HepG2 (cell line): ENCODE measurements around the gene MRPS5. TPM values are rescaled to one million over a fixed set of nuclear protein-coding genes. Genes with fewer than 3 reads are reported as not detected.

Source experiments
- ATAC-seq: fragments of 200-7000 bp; cut with Tn5 transposase; 3 replicates; pipeline ENCODE4 v1.9.1; 2020; ENCODE audit warnings: mild to moderate bottlenecking, moderate library complexity
- BruUV-seq: library from RNA; stranded (reverse); fragments of 400-500 nt; replicated peaks from 2 replicates; lab custom pipeline; 2021; lab: Mats Ljungman, UMichigan
- CTCF ChIA-PET: fragments of 300-600 bp; formaldehyde crosslinking; extraction: SDS; loops from one replicate; lab custom pipeline; 2021; ENCODE audit warnings: low total read pairs, inconsistent platforms, low intra/inter-chr PET ratio; lab: Yijun Ruan, JAX
- POLR2A ChIA-PET: fragments of 350-600 bp; sonication (Branson Sonifier 250); formaldehyde crosslinking; loops from one replicate; lab custom pipeline; 2020; ENCODE audit warnings: antibody characterized with exemption, inconsistent platforms; lab: Yijun Ruan, JAX
- DNase-seq: peaks from one replicate; pipeline ENCODE4 v3.0.0-alpha.2; 2015; ENCODE audit warnings: low spot score
- FAIRE-seq: peaks from 3 replicates; lab custom pipeline; 2011; peaks lifted over from hg19 to GRCh38; lab: Jason Lieb, UNC
- H2AFZ ChIP-seq: one replicate; pipeline ENCODE4 v1.6.1; 2011; ENCODE audit warnings: low read length, inconsistent platforms
- H3K27ac ChIP-seq: fragments of 300-600 bp; 3 replicates; pipeline ENCODE4 v1.8.0; 2011; ENCODE audit warnings: mixed run types, mild to moderate bottlenecking, mixed read lengths, low read length, inconsistent platforms; ENCODE audit not compliant: insufficient read depth; ENCODE audit errors: extremely low read length
- H3K27me3 ChIP-seq, 2 experiments: fragments of 200-600 bp in 1 of 2; 2 replicates in 1 of 2; 3 replicates in 1 of 2; pipeline versions ENCODE4 v1.6.0 to v1.8.0; 2011; ENCODE audit warnings: low read length in 2 of 2, mild to moderate bottlenecking in 2 of 2, moderate library complexity in 2 of 2, inconsistent platforms in 1 of 2; ENCODE audit not compliant: insufficient read depth in 2 of 2, control insufficient read depth in 1 of 2
- H3K36me3 ChIP-seq, 2 experiments: fragments of 200-600 bp in 1 of 2; replicated peaks in 1 of 2; 2 replicates in 1 of 2; 3 replicates in 1 of 2; pipeline versions ENCODE4 v1.5.1 to v1.8.0; 2011; ENCODE audit warnings: low read length in 2 of 2, inconsistent platforms in 1 of 2; ENCODE audit not compliant: insufficient read depth in 2 of 2, control insufficient read depth in 1 of 2
- H3K4me1 ChIP-seq: 2 replicates; pipeline ENCODE4 v1.5.1; 2012; ENCODE audit warnings: low read length, inconsistent platforms; ENCODE audit not compliant: insufficient read depth
- H3K4me2 ChIP-seq: 2 replicates; pipeline ENCODE4 v1.6.0; 2011; ENCODE audit warnings: low read depth, low read length, inconsistent platforms
- H3K4me3 ChIP-seq, 3 experiments: fragments of 200-600 bp in 1 of 3; sonication (generic), shearing (Covaris generic) in 1 of 3; replicated peaks in 1 of 3; 2 replicates each; pipeline ENCODE4 v1.5.1; 2011 to 2016; ENCODE audit warnings: low read length in 3 of 3, inconsistent platforms in 2 of 3, low read depth in 2 of 3, mild to moderate bottlenecking in 2 of 3, control low read depth in 1 of 3, mixed read lengths in 1 of 3; ENCODE audit not compliant: insufficient read depth in 1 of 3
- H3K79me2 ChIP-seq: one replicate; pipeline ENCODE4 v1.6.1; 2011; ENCODE audit warnings: low read length, inconsistent platforms; ENCODE audit not compliant: insufficient read depth
- H3K9ac ChIP-seq: 2 replicates; pipeline ENCODE4 v1.6.0; 2011; ENCODE audit warnings: mild to moderate bottlenecking, low read depth, low read length, inconsistent platforms; ENCODE audit not compliant: insufficient read depth
- H3K9me3 ChIP-seq: 2 replicates; pipeline ENCODE4 v1.5.1; 2012; ENCODE audit warnings: mild to moderate bottlenecking, low read length
- H4K20me1 ChIP-seq: 2 replicates; pipeline ENCODE4 v1.6.0; 2011; ENCODE audit warnings: inconsistent platforms, mild to moderate bottlenecking, low read length, moderate library complexity; ENCODE audit not compliant: insufficient read depth
- CEBPG ChIP-seq: IDR thresholded peaks from 2 replicates; pipeline ENCODE4 v1.6.1; 2016
- CHD4 ChIP-seq: fragments of 200-600 bp; sonication (generic); IDR thresholded peaks from 2 replicates; pipeline ENCODE4 v1.7.0; 2017; ENCODE audit warnings: mild to moderate bottlenecking, low read length, borderline replicate concordance
- FOSL1 ChIP-seq: sonication (generic); formaldehyde crosslinking; IDR thresholded peaks from 2 replicates; pipeline ENCODE4 v1.9.0; 2021; ENCODE audit warnings: missing genetic modification reagents, borderline replicate concordance
- JUNB ChIP-seq: sonication (generic); formaldehyde crosslinking; IDR thresholded peaks from 2 replicates; pipeline ENCODE4 v1.8.0; 2022; ENCODE audit warnings: missing genetic modification reagents, mild to moderate bottlenecking, borderline replicate concordance
- KLF11 ChIP-seq: IDR thresholded peaks from 2 replicates; pipeline ENCODE4 v1.6.1; 2016; ENCODE audit warnings: missing compliant biosample characterization
- MAFK ChIP-seq, 2 experiments: IDR thresholded peaks in 1 of 2; conservative IDR thresholded peaks in 1 of 2; 2 replicates each; pipeline ENCODE4 v1.6.1; 2011; ENCODE audit warnings: improper control_type of control experiment in 2 of 2, low read length in 2 of 2
- RCOR2 ChIP-seq: IDR thresholded peaks from 2 replicates; pipeline ENCODE4 v1.6.1; 2016; ENCODE audit warnings: missing biosample characterization, missing genetic modification reagents
- REL ChIP-seq: sonication (generic); formaldehyde crosslinking; conservative IDR thresholded peaks from 2 replicates; pipeline ENCODE4 v1.8.0; 2022; ENCODE audit warnings: mild to moderate bottlenecking, missing genetic modification reagents, moderate library complexity
- TEAD2 ChIP-seq: sonication (generic); formaldehyde crosslinking; IDR thresholded peaks from 2 replicates; pipeline ENCODE4 v1.9.0; 2021; ENCODE audit warnings: missing genetic modification reagents
- ZFYVE20 ChIP-seq: sonication (generic); formaldehyde crosslinking; IDR thresholded peaks from 2 replicates; pipeline ENCODE4 v1.8.0; 2023; ENCODE audit warnings: low read depth, mild to moderate bottlenecking, moderate library complexity, missing genetic modification reagents, borderline replicate concordance
- ZNF205 ChIP-seq: IDR thresholded peaks from 2 replicates; pipeline ENCODE4 v1.6.1; 2018; ENCODE audit warnings: missing biosample characterization, missing genetic modification reagents
- ZNF24 ChIP-seq: fragments of 450-650 bp; IDR thresholded peaks from 2 replicates; pipeline ENCODE4 v1.6.1; 2017; ENCODE audit warnings: antibody characterized with exemption, mild to moderate bottlenecking
- ZNF614 ChIP-seq: IDR thresholded peaks from 2 replicates; pipeline ENCODE4 v1.6.1; 2018; ENCODE audit warnings: missing biosample characterization, missing genetic modification reagents, inconsistent platforms, borderline replicate concordance
- WGBS: methylation state at CpG from one replicate; pipeline ENCODE4 v1.1.6; 2017; ENCODE audit warnings: low lambda C conversion rate; 5-methylcytosine and 5-hydroxymethylcytosine counted together
- in situ Hi-C: cut with HindIII; loops from 2 replicates; pipeline ENCODE4 v1.10.0; 2017; ENCODE audit warnings: low pct_unique_long_range_greater_than_20kb; ENCODE audit not compliant: extremely low pct_ligation_motif_present
- intact Hi-C: fragments of 100-400 bp; cut with micrococcal nuclease; formaldehyde crosslinking; loops from one replicate; pipeline ENCODE4 v1.10.0; 2022; ENCODE audit not compliant: unreplicated experiment
- polyA plus RNA-seq, 8 experiments: library from polyadenylated mRNA; depleted of rRNA in 3 of 8; stranded (reverse) in 7 of 8; unstranded in 1 of 8; fragments of >200 nt; fragmentation: Illumina TruSeq in 4 of 8; extraction: Trizol in 4 of 8; gene quantifications; 2 replicates each; pipeline versions ENCODE4 v1.2.1 to v1.2.3, GENCODE V29; 2011 to 2016; ENCODE audit warnings: low read depth in 4 of 8, missing spikeins in 1 of 8, mixed read lengths in 1 of 8; ENCODE audit not compliant: insufficient read depth in 1 of 8
- total RNA-seq, 5 experiments: library from RNA; depleted of rRNA; stranded (reverse); fragments of >200 nt; fragmentation: Illumina TruSeq; extraction: Trizol; gene quantifications; 2 replicates each; pipeline ENCODE4 v1.2.3, GENCODE V29; 2016; ENCODE audit warnings: low read depth in 1 of 5
- TF ChIP-seq, protein P1 (sequence below): sonication (generic); formaldehyde crosslinking; IDR thresholded peaks from 2 replicates; pipeline ENCODE4 v1.4.0; 2020; ENCODE audit warnings: missing genetic modification reagents, borderline replicate concordance
- TF ChIP-seq, protein P2 (sequence below): sonication (generic); formaldehyde crosslinking; IDR thresholded peaks from 2 replicates; pipeline ENCODE4 v1.4.0; 2020; ENCODE audit warnings: missing genetic modification reagents

The MRPS5 gene
- total and polyA plus RNA-seq, 2 of the 13 experiments (the other 11 are each of a cell fraction or from before 2014, with no cell fraction given) = 98.8 to 134 TPM

DNA sequence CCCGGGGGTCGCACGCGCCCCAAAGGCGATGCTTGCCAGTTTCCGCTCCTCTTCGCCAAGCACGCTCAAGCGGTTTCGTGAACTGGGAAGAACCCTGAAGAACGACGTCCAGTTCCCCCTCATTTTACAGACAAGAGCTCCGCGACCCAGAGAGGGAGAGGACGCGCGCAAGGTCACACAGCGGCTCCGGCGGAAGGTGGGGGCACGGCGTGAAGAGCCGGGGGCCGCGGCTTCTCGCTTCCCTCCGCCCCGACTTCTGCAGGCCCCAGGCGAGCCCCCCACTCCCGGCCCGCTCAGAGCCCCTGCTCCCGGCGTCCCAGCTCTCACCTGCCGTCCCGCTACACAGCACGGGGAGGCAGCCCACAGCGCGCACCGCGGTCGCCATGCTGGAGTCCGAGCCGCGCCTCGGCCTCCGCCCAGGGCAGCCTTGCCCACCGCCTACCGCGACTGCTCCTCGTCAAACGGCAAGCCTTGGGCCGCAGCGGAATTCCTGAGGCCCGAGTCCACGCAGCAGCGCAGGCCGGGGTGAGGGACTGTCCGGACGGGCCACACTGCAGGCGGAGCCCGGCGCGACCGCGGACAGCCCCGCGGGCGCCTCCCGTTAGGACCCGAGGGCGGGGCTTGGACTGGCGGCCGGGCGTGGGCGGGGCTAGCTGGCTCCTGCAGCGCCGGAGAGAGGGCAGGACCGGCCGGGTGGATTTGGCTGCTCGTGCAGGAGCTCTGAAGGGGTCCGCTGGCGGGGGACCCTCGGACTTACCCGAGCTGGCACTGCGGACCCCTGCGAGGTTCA, at the start of gene MRPS5 (continued):
- TF ChIP-seq, protein P1, sequence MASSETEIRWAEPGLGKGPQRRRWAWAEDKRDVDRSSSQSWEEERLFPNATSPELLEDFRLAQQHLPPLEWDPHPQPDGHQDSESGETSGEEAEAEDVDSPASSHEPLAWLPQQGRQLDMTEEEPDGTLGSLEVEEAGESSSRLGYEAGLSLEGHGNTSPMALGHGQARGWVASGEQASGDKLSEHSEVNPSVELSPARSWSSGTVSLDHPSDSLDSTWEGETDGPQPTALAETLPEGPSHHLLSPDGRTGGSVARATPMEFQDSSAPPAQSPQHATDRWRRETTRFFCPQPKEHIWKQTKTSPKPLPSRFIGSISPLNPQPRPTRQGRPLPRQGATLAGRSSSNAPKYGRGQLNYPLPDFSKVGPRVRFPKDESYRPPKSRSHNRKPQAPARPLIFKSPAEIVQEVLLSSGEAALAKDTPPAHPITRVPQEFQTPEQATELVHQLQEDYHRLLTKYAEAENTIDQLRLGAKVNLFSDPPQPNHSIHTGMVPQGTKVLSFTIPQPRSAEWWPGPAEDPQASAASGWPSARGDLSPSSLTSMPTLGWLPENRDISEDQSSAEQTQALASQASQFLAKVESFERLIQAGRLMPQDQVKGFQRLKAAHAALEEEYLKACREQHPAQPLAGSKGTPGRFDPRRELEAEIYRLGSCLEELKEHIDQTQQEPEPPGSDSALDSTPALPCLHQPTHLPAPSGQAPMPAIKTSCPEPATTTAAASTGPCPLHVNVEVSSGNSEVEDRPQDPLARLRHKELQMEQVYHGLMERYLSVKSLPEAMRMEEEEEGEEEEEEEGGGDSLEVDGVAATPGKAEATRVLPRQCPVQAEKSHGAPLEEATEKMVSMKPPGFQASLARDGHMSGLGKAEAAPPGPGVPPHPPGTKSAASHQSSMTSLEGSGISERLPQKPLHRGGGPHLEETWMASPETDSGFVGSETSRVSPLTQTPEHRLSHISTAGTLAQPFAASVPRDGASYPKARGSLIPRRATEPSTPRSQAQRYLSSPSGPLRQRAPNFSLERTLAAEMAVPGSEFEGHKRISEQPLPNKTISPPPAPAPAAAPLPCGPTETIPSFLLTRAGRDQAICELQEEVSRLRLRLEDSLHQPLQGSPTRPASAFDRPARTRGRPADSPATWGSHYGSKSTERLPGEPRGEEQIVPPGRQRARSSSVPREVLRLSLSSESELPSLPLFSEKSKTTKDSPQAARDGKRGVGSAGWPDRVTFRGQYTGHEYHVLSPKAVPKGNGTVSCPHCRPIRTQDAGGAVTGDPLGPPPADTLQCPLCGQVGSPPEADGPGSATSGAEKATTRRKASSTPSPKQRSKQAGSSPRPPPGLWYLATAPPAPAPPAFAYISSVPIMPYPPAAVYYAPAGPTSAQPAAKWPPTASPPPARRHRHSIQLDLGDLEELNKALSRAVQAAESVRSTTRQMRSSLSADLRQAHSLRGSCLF (CRISPR knock-in tag) = peak; percentile 74; the same call in 1 of the 2 replicates

DNA sequence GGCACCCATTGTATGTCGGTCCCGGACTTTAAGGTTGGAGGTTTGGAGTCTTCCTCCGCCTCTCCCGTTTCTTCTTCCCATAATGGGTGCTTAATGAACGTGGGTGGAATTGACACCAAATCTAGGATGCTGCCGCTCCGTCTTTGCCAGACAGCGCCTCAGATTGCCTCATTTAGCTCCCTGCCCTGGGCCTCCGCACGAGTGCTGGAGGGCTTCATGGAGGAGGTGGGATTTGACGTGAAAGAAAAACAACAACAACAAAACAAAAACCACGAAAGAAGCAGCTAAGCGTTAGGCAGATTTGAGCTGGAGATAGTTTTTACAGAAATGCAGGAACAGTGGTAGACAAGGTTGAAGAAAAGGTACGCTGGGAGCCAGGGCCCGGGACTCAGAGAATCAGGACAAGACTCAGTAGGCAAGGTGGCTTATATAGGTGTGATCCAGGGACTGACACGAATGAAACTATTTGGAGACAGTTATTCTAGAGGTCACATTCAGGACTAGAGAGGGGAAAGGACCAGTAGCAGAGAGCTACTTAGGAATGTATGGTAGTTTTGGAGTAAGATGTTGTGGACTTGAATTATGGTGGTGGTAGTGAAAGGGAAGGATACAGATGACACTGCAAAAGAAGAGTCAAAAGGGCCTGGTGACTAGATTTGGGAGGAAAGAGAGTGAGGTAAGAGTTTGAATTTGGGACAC, 44.6 kb upstream of the MRPS5 start:
- peaks cover 22% of the 10 kb centered on the region for H3K79me2 ChIP-seq
- FAIRE-seq (peak; percentile 8), DNase-seq (peak; percentile 21), ATAC-seq (peak; percentile 56)
- H3K4me1 ChIP-seq = peaks cover 23% of the 10 kb centered on the region
- in situ Hi-C loops = no loop called here
- WGBS = under 1% methylated on average over 16 of the region's 16 CpGs
- H3K9me3 ChIP-seq = no peaks in the 10 kb centered on the region
- H3K9ac ChIP-seq = peak overlapping the region; percentile 95
- ChIA-PET POLR2A (interaction anchor here (1.1 to 3.6 kb wide), 5 partner anchors 8 to 236 kb away, joined by 4 to 48 read pairs (median 7); partner anchors contain the start of genes FAHD2A, MRPS5 and ZNF892), CTCF (no interaction called here)
- H3K27me3 ChIP-seq = no peaks in the 10 kb centered on the region; a peak in 1 of 5 replicates
- BruUV-seq = TSS peak; percentile 80
- H3K4me3 ChIP-seq = peak overlapping the region; percentile 82 to 98 (median 91)
- no peaks in the 10 kb centered on the region for H4K20me1 ChIP-seq
- intact Hi-C loops = no loop called here
- H3K27ac ChIP-seq = peak overlapping the region; percentile 94
- no peaks in the 10 kb centered on the region for H3K36me3 ChIP-seq
- H3K4me2 ChIP-seq = peak overlapping the region; percentile 92
- peak overlapping the region; percentile 78 for H2AFZ ChIP-seq
- TF ChIP-seq MAFK (conservative IDR thresholded peaks at IDR 0.05 in 1 of 2, IDR thresholded peaks at IDR 0.05 in 1 of 2; ENCODE audit: low read length in 2 of 2) (no peak), ZNF614 (CRISPR knock-in tag) (0 out of 2 replicates have a peak, but pooled peaks have one; percentile 3), TEAD2 (CRISPR knock-in tag) (peak; percentile 62; the same call in 1 of the 2 replicates), KLF11 (CRISPR knock-in tag) (0 out of 2 replicates have a peak, but pooled peaks have one; percentile 17), ZNF24 (no peak), REL (CRISPR knock-in tag) (0 out of 2 replicates have a peak, but pooled peaks have one; percentile 6), FOSL1 (CRISPR knock-in tag) (no peak), ZNF205 (CRISPR knock-in tag) (no peak; the same call in 1 of the 2 replicates), RCOR2 (CRISPR knock-in tag) (peak; percentile 58; the same call in 1 of the 2 replicates), ZFYVE20 (CRISPR knock-in tag) (no peak), CHD4 (0 out of 2 replicates have a peak, but pooled peaks have one; percentile 28), CEBPG (CRISPR knock-in tag) (peak; percentile 59; the same call in 1 of the 2 replicates), JUNB (CRISPR knock-in tag) (no peak)
- TF ChIP-seq, protein P2, sequence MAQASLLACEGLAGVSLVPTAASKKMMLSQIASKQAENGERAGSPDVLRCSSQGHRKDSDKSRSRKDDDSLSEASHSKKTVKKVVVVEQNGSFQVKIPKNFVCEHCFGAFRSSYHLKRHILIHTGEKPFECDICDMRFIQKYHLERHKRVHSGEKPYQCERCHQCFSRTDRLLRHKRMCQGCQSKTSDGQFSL (CRISPR knock-in tag) = no peak
